HG03520 (cell line): ENCODE results near the gene PSMD7.

Source experiments
- ATAC-seq: cut with Tn5 transposase; IDR thresholded peaks from one replicate; pipeline ENCODE4 v1.9.1; 2021; ENCODE audit warnings: mild to moderate bottlenecking, moderate library complexity; ENCODE audit not compliant: unreplicated experiment

Gene PSMD7

GRCh38 chr16:74296432-74297144 is at the start of gene PSMD7:
PSMD7 (plus strand) TSS chr16:74296814; CDS start chr16:74296915, 101 bp downstream.
- peak; percentile 90 for ATAC-seq

- no peak for ATAC-seq
Measured at GRCh38 chr16:74249254-74249653, 47.4 kb upstream of the PSMD7 start.

GRCh38 chr16:74249846-74250245 is 46.8 kb upstream of the PSMD7 start:
- no peak for ATAC-seq

GRCh38 chr16:74252329-74252728 is 44.3 kb upstream of the PSMD7 start:
- ATAC-seq, result no peak

GRCh38 chr16:74253161-74253938 is 43.3 kb upstream of the PSMD7 start:
- ATAC-seq, result no peak

GRCh38 chr16:74257061-74257460 is 39.6 kb upstream of the PSMD7 start:
- peak; percentile 50 for ATAC-seq

- no peak for ATAC-seq
Measured at GRCh38 chr16:74261068-74261467, 35.5 kb upstream of the PSMD7 start.

- ATAC-seq, result no peak
Measured at GRCh38 chr16:74264811-74265210, 31.8 kb upstream of the PSMD7 start.

- ATAC-seq, result no peak
Measured at GRCh38 chr16:74268372-74268782, 28.2 kb upstream of the PSMD7 start.

GRCh38 chr16:74271872-74272271 is 24.7 kb upstream of the PSMD7 start:
- ATAC-seq, result no peak

GRCh38 chr16:74275031-74275636 is 21.5 kb upstream of the PSMD7 start:
- no peak for ATAC-seq

- ATAC-seq, result no peak
Measured at GRCh38 chr16:74275711-74276110, 20.9 kb upstream of the PSMD7 start.

- ATAC-seq, result no peak
Measured at GRCh38 chr16:74277974-74278373, 18.6 kb upstream of the PSMD7 start.

GRCh38 chr16:74279266-74279665 is 17.3 kb upstream of the PSMD7 start:
- no peak for ATAC-seq

GRCh38 chr16:74279805-74280204 is 16.8 kb upstream of the PSMD7 start:
- no peak for ATAC-seq

GRCh38 chr16:74280448-74280847 is 16.2 kb upstream of the PSMD7 start:
- ATAC-seq, result no peak

- ATAC-seq, result no peak
Measured at GRCh38 chr16:74281300-74281699, 15.3 kb upstream of the PSMD7 start.

GRCh38 chr16:74283716-74284115 is 12.9 kb upstream of the PSMD7 start:
- ATAC-seq, result no peak

- no peak for ATAC-seq
Measured at GRCh38 chr16:74288065-74288464, 8.5 kb upstream of the PSMD7 start.

- ATAC-seq, result no peak
Measured at GRCh38 chr16:74290356-74290755, 6.3 kb upstream of the PSMD7 start.

- ATAC-seq, result no peak
Measured at GRCh38 chr16:74291176-74291575, 5.4 kb upstream of the PSMD7 start.
